ENCODE results near the gene CLCN6. TPM values are rescaled to one million over a fixed set of nuclear protein-coding genes. Genes with fewer than 3 reads are reported as not detected.
"Not testable (repeated sequence)": the region's sequence is repeated elsewhere in the genome, so short reads cannot be mapped to it uniquely, and the experiment has no call there.

CLCN6 gene
- total and polyA plus RNA-seq, 2 donors from 2014 or later, result 7.1 to 26.0 TPM

DNA sequence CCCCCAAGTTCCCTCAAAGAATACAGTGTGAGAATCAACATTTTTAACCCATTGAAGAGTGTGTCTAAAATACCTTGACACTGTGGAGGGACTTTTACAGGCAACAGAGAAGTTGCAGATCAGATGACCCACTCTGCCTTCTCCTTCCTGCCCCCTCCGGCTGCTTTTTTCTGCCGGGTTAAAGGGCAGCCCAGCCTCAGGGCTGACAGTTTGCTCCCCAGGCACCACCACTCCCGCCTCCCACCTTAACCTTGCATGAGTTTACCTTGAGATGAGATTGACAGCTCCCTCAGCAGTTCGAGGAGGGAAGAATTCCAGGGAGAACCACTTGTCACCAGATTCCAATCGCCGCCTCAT, 3.4 kb upstream of the CLCN6 start:
- no peaks in the 10 kb centered on the region for H3K27me3 ChIP-seq (ENCODE audit: control insufficient read depth, insufficient read depth, low read length)
- TF ChIP-seq CTCF (IDR thresholded peaks at IDR 0.05; ENCODE audit: borderline replicate concordance, extremely low read depth, insufficient read depth), result no peak
- peak overlapping the region; percentile 88 to 90 for H3K27ac ChIP-seq (ENCODE audit: low read depth in 2 of 2, low read length in 2 of 2)
- FAIRE-seq (no peak), DNase-seq (peak in 3 of 5 donors; percentile 44 to 48 (median 47))
- H3K9ac ChIP-seq (ENCODE audit: low read length in 3 of 3), result peak overlapping the region; percentile 5 to 78 (median 29)
- peak overlapping the region; percentile 63 to 80 (median 80) for H3K4me3 ChIP-seq (ENCODE audit: low read length in 3 of 3)
- H3K9me3 ChIP-seq (ENCODE audit: control insufficient read depth in 2 of 3, insufficient read depth in 1 of 3, low read length in 3 of 3), result no peaks in the 10 kb centered on the region
- peaks cover 11 to 41% (median 27%) of the 10 kb centered on the region in 3 donors for H3K4me1 ChIP-seq (ENCODE audit: control insufficient read depth in 2 of 3, insufficient read depth in 2 of 3, low read depth in 1 of 3, low read length in 3 of 3)
- H3K36me3 ChIP-seq (ENCODE audit: control insufficient read depth in 2 of 3, insufficient read depth in 3 of 3, low read length in 3 of 3), result peaks cover 0 to 16% (median 16%) of the 10 kb centered on the region in 3 donors
- intact Hi-C loops (cut with DNase I), result no loop called here

- Histone ChIP-seq H3K27ac (ENCODE audit: low read depth in 2 of 2, low read length in 2 of 2) (peak overlapping the region; percentile 88 to 90), H3K27me3 (ENCODE audit: control insufficient read depth, insufficient read depth, low read length) (no peaks in the 10 kb centered on the region), H3K9me3 (ENCODE audit: control insufficient read depth in 2 of 3, insufficient read depth in 1 of 3, low read length in 3 of 3) (no peaks in the 10 kb centered on the region), H3K36me3 (ENCODE audit: control insufficient read depth in 2 of 3, insufficient read depth in 3 of 3, low read length in 3 of 3) (peaks cover 0 to 16% (median 16%) of the 10 kb centered on the region in 3 donors), H3K4me3 (ENCODE audit: low read length in 3 of 3) (peak overlapping the region; percentile 63 to 80 (median 80)), H3K4me1 (ENCODE audit: control insufficient read depth in 2 of 3, insufficient read depth in 2 of 3, low read depth in 1 of 3, low read length in 3 of 3) (peaks cover 11 to 38% (median 31%) of the 10 kb centered on the region in 3 donors), H3K9ac (ENCODE audit: low read length in 3 of 3) (peak overlapping the region; percentile 37 to 78 (median 66))
- DNase-seq (peak; percentile 94 to 98 (median 96)), FAIRE-seq (no peak)
- TF ChIP-seq CTCF (IDR thresholded peaks at IDR 0.05; ENCODE audit: borderline replicate concordance, extremely low read depth, insufficient read depth), result no peak
- intact Hi-C loops (cut with DNase I), result no loop called here
These were observed 2.8 kb upstream of the CLCN6 start for GRCh38 chr1:11802973-11803885.

DNA sequence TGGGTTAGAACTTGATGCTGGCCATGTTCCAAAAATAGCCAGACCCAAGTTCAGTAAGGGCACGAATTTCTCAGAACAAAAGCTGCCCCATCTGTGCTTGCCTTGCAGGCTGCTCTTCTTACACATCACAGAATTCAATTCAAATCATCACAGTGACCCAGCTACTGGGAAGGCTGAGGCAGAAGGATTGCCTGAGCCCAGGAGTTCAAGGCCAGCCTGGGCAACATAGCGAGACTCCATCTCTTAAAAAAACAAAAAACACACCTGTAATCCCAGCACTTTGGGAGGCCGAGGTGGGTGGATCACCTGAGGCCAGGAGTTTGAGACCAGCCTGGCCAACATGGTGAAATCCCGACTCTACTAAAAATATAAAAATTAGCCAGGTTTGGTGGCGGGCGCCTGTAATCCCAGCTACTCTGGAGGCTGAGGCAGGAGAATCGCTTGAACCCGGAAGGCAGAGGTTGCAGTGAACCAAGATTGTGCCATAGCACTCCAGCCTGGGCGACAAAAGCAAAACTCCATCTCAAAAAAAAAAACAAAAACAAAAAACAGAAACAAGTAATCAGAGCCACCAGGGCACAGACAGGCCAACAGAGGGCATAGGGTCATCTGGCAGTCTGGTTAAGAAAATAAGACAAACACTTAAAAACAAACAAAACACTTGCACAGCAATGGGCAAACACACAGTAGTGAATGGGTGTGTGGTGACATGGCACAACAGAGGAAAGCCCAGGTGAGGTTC, 1.9 kb upstream of the CLCN6 start:
- H3K9me3 ChIP-seq (ENCODE audit: control insufficient read depth in 2 of 3, insufficient read depth in 1 of 3, low read length in 3 of 3); intact Hi-C loops (cut with DNase I); FAIRE-seq; H3K27me3 ChIP-seq (ENCODE audit: control insufficient read depth, insufficient read depth, low read length): not testable (repeated sequence)
- peak in 1 of 5 donors; percentile 34 for DNase-seq
- Histone ChIP-seq H3K4me3 (ENCODE audit: low read length in 3 of 3) (peak overlapping the region; percentile 63 to 80 (median 80)), H3K9ac (ENCODE audit: low read length in 3 of 3) (peak overlapping the region in 2 of 3 donors; percentile 37 to 78), H3K36me3 (ENCODE audit: control insufficient read depth in 2 of 3, insufficient read depth in 3 of 3, low read length in 3 of 3) (peaks cover 2 to 20% (median 13%) of the 10 kb centered on the region in 3 donors), H3K4me1 (ENCODE audit: control insufficient read depth in 2 of 3, insufficient read depth in 2 of 3, low read depth in 1 of 3, low read length in 3 of 3) (peaks cover 11 to 36% (median 29%) of the 10 kb centered on the region in 3 donors), H3K27ac (ENCODE audit: low read depth in 2 of 2, low read length in 2 of 2) (peak overlapping the region; percentile 90 to 99)
